ENCODE results near the gene GBA2.

The GBA2 gene

DNA sequence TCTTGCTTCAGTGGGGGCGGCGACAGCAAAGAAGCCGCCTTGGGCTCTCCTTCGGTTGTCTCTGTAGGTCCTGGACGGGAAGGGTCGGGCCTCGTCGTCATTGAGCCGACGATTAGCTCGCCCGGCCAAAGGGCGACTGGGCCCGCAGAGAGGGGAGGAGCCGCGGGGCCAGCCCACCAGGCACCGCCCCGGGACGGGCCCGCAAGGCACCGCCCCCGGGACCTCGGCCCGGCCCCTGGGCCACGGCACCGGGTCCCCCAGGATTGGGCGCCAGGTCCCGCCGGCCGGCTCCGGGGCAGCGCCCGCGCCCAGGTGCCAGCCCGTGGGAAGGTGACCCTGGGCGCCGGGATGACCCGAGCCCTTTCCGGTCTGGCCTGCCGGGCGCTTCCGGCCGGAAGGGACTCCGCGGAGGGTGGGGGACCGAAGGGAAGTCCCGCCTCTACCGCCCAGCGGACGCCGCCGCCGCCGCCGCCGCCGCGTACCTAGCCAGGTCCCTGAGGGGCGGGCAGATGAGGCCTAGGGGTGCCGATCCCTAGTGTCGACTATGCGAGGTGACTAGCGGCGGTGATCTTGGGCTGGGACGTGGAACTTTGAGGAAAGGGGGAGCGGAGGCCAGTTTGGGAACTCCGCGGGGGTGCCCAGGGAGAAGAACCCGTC lies at the start of gene GBA2, which contains the start of gene RGP1:
GBA2 (minus strand) TSS at position 371 of the 657 bp plus-strand sequence. CDS start 524 bp downstream, outside the sequence.
RGP1 (plus strand) TSS at position 430 of the 657 bp plus-strand sequence. CDS start 469 bp downstream, outside the sequence.
- in situ Hi-C loops (cut with MboI; ENCODE audit: low sequenced_read_pairs, unreplicated experiment) = no loop called here
- TF ChIP-seq, protein P1, sequence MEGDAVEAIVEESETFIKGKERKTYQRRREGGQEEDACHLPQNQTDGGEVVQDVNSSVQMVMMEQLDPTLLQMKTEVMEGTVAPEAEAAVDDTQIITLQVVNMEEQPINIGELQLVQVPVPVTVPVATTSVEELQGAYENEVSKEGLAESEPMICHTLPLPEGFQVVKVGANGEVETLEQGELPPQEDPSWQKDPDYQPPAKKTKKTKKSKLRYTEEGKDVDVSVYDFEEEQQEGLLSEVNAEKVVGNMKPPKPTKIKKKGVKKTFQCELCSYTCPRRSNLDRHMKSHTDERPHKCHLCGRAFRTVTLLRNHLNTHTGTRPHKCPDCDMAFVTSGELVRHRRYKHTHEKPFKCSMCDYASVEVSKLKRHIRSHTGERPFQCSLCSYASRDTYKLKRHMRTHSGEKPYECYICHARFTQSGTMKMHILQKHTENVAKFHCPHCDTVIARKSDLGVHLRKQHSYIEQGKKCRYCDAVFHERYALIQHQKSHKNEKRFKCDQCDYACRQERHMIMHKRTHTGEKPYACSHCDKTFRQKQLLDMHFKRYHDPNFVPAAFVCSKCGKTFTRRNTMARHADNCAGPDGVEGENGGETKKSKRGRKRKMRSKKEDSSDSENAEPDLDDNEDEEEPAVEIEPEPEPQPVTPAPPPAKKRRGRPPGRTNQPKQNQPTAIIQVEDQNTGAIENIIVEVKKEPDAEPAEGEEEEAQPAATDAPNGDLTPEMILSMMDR (IDR thresholded peaks at IDR 0.05; ENCODE audit: borderline replicate concordance, control extremely low read depth, extremely low read depth, insufficient read depth, missing control alignments) = no peak
- peak; percentile 90 for DNase-seq (ENCODE audit: low spot score)

DNA sequence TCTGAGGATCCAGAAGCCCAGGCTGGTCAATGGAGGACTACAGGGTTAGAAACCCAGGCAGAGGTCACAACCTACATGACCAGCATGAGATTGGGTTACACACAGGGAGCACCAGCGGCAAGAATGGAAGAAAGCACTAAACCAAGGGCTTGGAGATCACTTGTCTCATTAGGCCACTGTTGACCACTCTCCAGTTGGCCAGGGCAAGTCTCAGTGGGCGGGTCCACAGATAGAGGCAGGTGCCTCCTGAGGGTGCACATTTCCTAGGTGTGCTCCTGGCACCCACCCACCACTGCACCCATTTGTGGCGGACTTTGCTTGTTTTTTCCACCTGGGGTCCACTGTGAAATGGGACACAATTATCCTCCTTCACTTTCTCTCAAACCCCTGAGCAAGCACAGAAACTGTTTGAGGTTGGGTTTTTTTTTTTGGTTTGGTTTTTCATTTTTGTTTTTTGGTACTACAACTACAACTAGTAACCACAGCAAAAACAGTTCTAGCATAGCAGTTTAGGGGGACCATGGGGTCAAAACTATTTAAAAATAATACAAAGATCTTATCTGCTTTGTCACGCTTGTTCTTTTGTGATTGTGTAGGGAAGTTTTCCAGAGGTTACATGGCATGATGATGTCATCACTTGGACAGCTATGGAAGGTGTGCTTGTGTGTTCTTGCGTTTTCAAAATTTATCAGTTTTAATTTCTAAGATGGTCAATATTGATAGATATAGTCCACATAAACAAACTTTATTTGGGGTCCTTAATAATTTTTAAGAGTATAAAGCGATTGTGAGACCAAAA lies 48.5 kb upstream of the GBA2 start:
- in situ Hi-C loops (cut with MboI; ENCODE audit: low sequenced_read_pairs, unreplicated experiment) = no loop called here
- TF ChIP-seq, protein P1 (IDR thresholded peaks at IDR 0.05; ENCODE audit: borderline replicate concordance, control extremely low read depth, extremely low read depth, insufficient read depth, missing control alignments) = no peak
- no peak for DNase-seq (ENCODE audit: low spot score)

DNA sequence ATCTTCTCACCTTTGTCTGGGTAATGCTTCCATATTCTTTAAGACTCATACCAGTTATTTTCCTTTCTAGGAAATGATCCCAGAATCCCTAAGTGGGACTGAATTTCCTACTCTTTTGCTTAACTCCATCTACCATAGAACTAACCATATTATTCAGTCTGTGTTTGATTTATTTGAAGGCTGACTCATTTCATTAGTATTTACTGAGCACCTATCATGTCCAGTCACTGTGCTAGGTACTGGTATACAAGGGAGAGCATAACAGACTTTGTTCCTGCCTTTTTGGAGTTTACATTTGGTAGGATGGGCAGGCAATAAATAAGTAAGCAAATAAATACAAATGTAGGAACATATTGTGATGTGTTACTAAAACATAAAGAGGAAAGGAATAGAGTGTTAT lies 46.7 kb upstream of the GBA2 start:
- TF ChIP-seq, protein P1 (IDR thresholded peaks at IDR 0.05; ENCODE audit: borderline replicate concordance, control extremely low read depth, extremely low read depth, insufficient read depth, missing control alignments) = no peak
- no peak for DNase-seq (ENCODE audit: low spot score)
- in situ Hi-C loops (cut with MboI; ENCODE audit: low sequenced_read_pairs, unreplicated experiment) = no loop called here

DNA sequence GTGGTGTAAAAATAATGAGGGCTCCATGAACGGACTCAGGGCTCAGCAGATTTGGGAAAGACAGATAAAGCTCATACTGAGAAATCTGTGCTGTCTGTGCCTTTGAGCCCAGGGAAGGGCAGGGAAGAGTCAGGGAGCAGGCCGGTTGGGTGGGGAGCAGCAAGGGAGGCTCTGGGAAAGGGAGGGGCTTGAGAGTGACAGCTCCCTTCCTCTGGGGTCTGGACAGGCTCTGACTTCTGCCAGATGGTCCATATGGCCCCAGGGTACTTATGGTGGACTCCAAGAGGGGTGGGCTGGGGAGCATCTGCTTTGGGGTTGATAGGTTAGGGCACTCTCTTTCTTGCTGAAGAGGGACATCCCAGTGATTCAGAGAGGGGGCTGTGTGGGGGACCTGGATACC lies 44.4 kb upstream of the GBA2 start:
- TF ChIP-seq, protein P1 (IDR thresholded peaks at IDR 0.05; ENCODE audit: borderline replicate concordance, control extremely low read depth, extremely low read depth, insufficient read depth, missing control alignments) = no peak
- DNase-seq (ENCODE audit: low spot score) = no peak
- in situ Hi-C loops (cut with MboI; ENCODE audit: low sequenced_read_pairs, unreplicated experiment) = no loop called here

DNA sequence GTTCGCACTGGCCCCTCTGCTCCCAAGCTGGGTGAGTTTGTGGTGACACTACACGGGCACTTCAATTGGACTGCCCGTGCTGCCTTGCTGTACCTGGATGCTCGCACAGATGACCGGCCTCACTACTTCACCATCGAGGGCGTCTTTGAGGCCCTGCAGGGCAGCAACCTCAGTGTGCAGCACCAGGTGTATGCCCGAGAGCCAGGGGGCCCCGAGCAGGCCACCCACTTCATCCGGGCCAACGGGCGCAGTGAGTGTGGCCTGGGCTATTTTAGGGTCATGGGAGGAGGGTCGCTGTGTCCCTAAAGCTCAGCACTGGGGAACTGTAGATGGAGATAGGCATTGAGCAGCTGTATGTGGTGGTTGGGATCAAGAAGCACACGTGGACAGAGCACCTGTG lies 43.8 kb upstream of the GBA2 start:
- in situ Hi-C loops (cut with MboI; ENCODE audit: low sequenced_read_pairs, unreplicated experiment) = no loop called here
- DNase-seq (ENCODE audit: low spot score) = no peak
- TF ChIP-seq, protein P1 (IDR thresholded peaks at IDR 0.05; ENCODE audit: borderline replicate concordance, control extremely low read depth, extremely low read depth, insufficient read depth, missing control alignments) = no peak

DNA sequence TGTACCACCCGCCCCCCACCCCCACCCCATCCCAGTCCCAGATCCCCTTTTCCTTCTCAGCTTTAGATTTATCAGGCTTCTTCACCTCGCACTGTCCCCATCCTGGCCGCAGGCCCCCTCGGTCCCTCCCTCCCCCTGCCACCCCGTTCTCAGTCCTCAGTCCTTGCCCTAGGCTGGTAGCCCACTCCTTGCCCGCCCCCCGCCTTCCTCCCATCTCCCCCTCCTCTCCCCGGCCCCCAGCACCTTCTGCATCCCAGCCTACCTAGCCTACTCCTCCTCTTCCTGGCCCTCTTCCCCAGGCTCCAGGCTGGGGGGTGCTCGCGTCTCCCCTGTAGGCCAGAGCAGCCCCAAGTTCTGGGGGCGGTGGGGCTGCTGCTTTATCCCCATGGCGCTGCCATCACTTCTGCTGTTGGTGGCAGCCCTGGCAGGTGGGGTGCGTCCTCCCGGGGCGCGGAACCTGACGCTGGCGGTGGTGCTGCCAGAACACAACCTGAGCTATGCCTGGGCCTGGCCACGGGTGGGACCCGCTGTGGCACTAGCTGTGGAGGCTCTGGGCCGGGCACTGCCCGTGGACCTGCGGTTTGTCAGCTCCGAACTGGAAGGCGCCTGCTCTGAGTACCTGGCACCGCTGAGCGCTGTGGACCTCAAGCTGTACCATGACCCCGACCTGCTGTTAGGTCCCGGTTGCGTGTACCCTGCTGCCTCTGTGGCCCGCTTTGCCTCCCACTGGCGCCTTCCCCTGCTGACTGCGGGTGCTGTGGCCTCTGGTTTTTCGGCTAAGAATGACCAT lies 43.2 kb upstream of the GBA2 start:
- TF ChIP-seq, protein P1 (IDR thresholded peaks at IDR 0.05; ENCODE audit: borderline replicate concordance, control extremely low read depth, extremely low read depth, insufficient read depth, missing control alignments) = no peak
- DNase-seq (ENCODE audit: low spot score) = no peak
- in situ Hi-C loops (cut with MboI; ENCODE audit: low sequenced_read_pairs, unreplicated experiment) = no loop called here
